PFSK-1 (cell line): ENCODE data around the gene ING2.

Source experiments
- FOXP2 ChIP-seq: optimal IDR thresholded peaks from 2 replicates; pipeline ENCODE3; 2011; ENCODE audit warnings: borderline replicate concordance, control low read depth, inconsistent platforms; ENCODE audit not compliant: insufficient read depth; ENCODE audit errors: extremely low read length, extremely low read depth
- POLR2AphosphoS5 ChIP-seq: IDR thresholded peaks from 2 replicates; pipeline ENCODE4 v1.6.1; 2012; ENCODE audit warnings: low read depth, mild to moderate bottlenecking, control low read depth, low read length, moderate library complexity
- SIN3A ChIP-seq: IDR thresholded peaks from 2 replicates; pipeline ENCODE4 v1.6.1; 2012; ENCODE audit warnings: mild to moderate bottlenecking, low read length, moderate library complexity, borderline replicate concordance; ENCODE audit not compliant: insufficient read depth
- TAF1 ChIP-seq: IDR thresholded peaks from 2 replicates; pipeline ENCODE4 v1.6.1; 2012; ENCODE audit warnings: low read length, control low read depth, borderline replicate concordance; ENCODE audit not compliant: insufficient read depth
- TF ChIP-seq, protein P1 (sequence below), 2 experiments: IDR thresholded peaks; 2 replicates each; pipeline versions ENCODE4 v1.6.1 to v1.8.0; 2011 to 2012; ENCODE audit warnings: low read depth in 2 of 2, low read length in 2 of 2, control low read depth in 1 of 2, inconsistent platforms in 1 of 2, mild to moderate bottlenecking in 1 of 2, moderate library complexity in 1 of 2; ENCODE audit not compliant: insufficient read depth in 1 of 2

ING2 gene

DNA sequence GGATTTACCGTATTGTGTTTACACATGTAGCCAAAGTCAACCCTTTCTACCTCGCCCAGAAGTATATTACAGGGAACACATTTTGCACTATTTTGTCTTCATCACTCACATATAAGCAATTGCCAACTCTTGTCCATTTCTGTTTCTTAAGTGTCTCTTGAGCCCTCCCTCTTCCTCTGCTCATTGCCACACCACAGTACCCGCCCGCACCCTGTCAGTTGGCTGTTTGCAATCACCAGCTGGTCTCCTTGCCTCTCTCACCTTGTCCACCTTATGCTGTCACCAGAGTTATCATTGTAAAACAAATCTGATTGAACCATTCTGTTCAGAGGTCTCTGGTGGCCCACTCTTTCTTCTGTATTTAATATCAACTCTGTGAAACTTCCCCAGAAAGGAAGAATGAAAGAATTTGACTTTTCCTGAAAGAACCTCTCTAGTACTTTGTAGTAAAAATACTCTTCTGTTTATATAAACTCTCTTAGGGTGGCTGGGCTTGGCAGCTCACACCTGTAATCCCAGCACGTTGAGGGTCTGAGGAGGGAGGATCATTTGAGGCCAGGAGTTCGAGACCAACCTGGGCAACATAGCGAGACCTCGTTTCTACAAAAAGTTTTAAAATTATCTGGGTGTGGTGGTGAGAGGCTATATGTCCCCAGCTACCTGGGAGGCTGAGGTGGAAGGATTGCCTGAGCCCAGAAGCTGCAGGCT, 50.2 kb downstream of the ING2 start:
- TF ChIP-seq SIN3A (no peak), POLR2AphosphoS5 (no peak), FOXP2 (no peak), TAF1 (no peak)
- TF ChIP-seq, protein P1, sequence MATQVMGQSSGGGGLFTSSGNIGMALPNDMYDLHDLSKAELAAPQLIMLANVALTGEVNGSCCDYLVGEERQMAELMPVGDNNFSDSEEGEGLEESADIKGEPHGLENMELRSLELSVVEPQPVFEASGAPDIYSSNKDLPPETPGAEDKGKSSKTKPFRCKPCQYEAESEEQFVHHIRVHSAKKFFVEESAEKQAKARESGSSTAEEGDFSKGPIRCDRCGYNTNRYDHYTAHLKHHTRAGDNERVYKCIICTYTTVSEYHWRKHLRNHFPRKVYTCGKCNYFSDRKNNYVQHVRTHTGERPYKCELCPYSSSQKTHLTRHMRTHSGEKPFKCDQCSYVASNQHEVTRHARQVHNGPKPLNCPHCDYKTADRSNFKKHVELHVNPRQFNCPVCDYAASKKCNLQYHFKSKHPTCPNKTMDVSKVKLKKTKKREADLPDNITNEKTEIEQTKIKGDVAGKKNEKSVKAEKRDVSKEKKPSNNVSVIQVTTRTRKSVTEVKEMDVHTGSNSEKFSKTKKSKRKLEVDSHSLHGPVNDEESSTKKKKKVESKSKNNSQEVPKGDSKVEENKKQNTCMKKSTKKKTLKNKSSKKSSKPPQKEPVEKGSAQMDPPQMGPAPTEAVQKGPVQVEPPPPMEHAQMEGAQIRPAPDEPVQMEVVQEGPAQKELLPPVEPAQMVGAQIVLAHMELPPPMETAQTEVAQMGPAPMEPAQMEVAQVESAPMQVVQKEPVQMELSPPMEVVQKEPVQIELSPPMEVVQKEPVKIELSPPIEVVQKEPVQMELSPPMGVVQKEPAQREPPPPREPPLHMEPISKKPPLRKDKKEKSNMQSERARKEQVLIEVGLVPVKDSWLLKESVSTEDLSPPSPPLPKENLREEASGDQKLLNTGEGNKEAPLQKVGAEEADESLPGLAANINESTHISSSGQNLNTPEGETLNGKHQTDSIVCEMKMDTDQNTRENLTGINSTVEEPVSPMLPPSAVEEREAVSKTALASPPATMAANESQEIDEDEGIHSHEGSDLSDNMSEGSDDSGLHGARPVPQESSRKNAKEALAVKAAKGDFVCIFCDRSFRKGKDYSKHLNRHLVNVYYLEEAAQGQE (IDR thresholded peaks at IDR 0.05; ENCODE audit: insufficient read depth in 1 of 2, low read depth in 2 of 2, low read length in 2 of 2): no peak

DNA sequence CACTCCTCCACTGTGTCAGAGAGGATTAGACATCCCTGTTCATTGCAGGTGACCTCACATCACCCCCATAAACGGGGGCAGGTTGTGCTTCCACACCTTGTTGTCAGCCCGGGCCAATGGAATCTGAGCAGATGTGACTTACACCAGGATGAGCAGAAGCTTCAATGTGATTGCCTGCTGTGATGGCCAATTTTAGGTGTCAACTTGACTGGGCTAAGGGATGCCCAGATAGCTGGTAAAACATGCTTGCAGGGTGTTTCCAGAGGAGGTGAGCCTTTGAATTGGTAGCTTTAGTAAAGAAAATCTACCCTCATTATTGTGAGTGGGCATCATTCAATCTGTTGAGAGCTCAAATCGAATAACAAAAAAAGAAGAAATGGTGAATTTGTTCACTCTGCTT, 52.1 kb downstream of the ING2 start:
- TF ChIP-seq POLR2AphosphoS5: no peak
- TF ChIP-seq, protein P1 (IDR thresholded peaks at IDR 0.05; ENCODE audit: insufficient read depth in 1 of 2, low read depth in 2 of 2, low read length in 2 of 2): no peak
- no peak for TF ChIP-seq TAF1
- no peak for TF ChIP-seq FOXP2
- TF ChIP-seq SIN3A: no peak

DNA sequence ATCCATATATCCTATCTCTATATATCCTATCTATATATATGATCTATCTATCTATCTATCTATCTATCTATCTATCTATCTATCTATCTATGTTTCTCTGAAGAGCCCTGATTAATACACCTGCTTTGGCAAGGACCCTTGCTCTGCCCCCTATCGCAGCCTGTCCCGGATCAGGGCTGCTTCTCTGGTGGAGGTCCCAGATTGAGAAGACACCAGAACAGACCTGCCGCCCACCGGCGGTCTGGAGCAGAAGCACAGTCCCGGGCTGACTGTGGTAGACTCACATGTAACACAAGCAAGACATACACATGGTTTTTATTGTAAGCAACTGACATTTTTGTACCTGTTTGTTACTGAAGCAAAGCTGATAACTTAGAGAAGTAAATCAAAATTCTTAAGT, 52.8 kb downstream of the ING2 start:
- TF ChIP-seq TAF1 (no peak), FOXP2 (no peak), POLR2AphosphoS5 (no peak), SIN3A (no peak)
- TF ChIP-seq, protein P1 (IDR thresholded peaks at IDR 0.05; ENCODE audit: insufficient read depth in 1 of 2, low read depth in 2 of 2, low read length in 2 of 2): no peak

DNA sequence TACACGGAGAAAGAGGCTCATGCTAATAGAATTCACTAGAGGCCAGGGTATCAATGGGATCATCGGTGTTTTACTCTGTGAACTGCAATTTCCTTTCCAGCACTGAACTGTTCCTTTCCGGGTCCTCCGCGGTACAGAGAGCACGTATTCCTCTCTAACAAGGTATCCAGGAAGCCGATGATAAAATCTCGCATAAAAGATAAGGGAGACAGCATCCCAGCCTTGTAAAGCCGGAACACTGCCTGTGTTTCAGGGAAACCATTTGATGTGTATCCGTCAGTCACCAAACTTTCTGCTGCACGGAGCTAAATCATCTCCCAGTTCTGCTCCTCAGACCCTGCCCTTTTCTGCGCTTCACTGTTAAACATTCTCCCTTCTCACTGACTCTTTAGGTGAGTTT, 54.0 kb downstream of the ING2 start:
- no peak for TF ChIP-seq TAF1
- TF ChIP-seq POLR2AphosphoS5: no peak

DNA sequence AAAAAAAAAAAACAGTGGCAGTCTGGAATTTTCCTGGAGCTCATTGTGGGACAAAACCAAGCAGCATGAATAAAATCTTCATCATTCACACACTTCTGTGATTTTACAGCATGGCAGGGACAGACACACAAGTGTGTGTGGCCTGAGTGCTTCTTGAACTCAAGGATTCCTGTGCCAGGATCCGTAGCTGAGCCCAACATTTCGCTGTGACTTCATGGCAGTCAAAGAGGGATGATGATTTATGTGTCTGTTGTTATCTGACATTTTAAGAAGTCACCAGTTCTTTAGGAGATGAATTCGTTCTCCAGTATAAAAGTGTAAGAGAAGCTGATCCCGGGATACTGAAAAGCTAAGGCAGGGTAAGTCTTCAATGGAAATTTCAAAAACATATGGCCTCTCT, 57.0 kb downstream of the ING2 start:
- TF ChIP-seq, protein P1 (IDR thresholded peaks at IDR 0.05; ENCODE audit: insufficient read depth in 1 of 2, low read depth in 2 of 2, low read length in 2 of 2): no peak
- no peak for TF ChIP-seq POLR2AphosphoS5
